ENCODE data around the gene MCAM.

DNA sequence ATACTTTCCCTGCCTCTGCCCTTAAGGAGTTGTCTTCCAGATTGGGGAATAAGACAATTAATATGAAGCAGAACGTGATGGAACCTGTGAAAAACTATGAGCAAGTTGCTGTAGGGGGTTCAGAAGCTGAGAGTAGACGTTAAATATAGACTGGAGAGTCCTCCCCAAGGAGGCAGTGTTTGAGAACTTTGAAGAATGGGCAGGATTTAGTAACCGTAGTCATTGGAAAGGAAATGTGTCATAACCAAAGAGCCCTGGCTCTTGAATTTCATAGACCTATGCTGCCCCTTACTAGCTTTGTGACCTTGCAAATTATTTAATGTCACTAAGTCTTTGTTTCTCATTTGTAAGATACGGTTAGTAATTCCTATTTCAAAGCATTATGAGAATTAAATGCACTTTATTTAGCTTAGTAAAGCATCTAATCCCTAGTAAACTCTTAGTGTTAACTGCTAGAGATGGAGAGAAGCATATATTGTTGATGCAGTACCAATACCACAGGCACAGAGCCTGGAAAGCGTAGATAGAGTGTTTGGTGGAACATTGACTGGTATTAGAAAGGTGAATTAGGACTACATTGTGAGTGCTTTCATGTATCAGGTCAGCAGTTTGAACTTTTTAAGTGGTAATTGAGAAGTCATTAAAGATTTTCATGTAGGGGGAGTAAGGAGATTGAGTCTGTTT lies 54.1 kb downstream of the MCAM start:
- TF ChIP-seq GATA3 (IDR thresholded peaks at IDR 0.05; ENCODE audit: low read depth, low read length) = no peak
- no peak for TF ChIP-seq GATA2 (IDR thresholded peaks at IDR 0.05; ENCODE audit: low read depth, low read length)

Data from SH-SY5Y (cell line).